Measurements from ENCODE around the gene OGDH. TPM values are rescaled to one million over a fixed set of nuclear protein-coding genes. Genes with fewer than 3 reads are reported as not detected.

Gene OGDH
- total and polyA plus RNA-seq, 2 of the 13 experiments (the other 11 are each of a cell fraction or from before 2014, with no cell fraction given) = 17.4 to 25.4 TPM

GRCh38 chr7:44606341-44607140, at the start of gene OGDH (continued):
- TF ChIP-seq, protein P1, sequence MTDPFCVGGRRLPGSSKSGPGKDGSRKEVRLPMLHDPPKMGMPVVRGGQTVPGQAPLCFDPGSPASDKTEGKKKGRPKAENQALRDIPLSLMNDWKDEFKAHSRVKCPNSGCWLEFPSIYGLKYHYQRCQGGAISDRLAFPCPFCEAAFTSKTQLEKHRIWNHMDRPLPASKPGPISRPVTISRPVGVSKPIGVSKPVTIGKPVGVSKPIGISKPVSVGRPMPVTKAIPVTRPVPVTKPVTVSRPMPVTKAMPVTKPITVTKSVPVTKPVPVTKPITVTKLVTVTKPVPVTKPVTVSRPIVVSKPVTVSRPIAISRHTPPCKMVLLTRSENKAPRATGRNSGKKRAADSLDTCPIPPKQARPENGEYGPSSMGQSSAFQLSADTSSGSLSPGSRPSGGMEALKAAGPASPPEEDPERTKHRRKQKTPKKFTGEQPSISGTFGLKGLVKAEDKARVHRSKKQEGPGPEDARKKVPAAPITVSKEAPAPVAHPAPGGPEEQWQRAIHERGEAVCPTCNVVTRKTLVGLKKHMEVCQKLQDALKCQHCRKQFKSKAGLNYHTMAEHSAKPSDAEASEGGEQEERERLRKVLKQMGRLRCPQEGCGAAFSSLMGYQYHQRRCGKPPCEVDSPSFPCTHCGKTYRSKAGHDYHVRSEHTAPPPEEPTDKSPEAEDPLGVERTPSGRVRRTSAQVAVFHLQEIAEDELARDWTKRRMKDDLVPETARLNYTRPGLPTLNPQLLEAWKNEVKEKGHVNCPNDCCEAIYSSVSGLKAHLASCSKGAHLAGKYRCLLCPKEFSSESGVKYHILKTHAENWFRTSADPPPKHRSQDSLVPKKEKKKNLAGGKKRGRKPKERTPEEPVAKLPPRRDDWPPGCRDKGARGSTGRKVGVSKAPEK (CRISPR knock-in tag; IDR thresholded peaks at IDR 0.05; ENCODE audit: borderline replicate concordance) = no peak
- TF ChIP-seq, protein P2, sequence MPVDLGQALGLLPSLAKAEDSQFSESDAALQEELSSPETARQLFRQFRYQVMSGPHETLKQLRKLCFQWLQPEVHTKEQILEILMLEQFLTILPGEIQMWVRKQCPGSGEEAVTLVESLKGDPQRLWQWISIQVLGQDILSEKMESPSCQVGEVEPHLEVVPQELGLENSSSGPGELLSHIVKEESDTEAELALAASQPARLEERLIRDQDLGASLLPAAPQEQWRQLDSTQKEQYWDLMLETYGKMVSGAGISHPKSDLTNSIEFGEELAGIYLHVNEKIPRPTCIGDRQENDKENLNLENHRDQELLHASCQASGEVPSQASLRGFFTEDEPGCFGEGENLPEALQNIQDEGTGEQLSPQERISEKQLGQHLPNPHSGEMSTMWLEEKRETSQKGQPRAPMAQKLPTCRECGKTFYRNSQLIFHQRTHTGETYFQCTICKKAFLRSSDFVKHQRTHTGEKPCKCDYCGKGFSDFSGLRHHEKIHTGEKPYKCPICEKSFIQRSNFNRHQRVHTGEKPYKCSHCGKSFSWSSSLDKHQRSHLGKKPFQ (CRISPR knock-in tag; IDR thresholded peaks at IDR 0.05; ENCODE audit: insufficient replicate concordance) = peak; percentile 88
- TF ChIP-seq ZNF609 (CRISPR knock-in tag; IDR thresholded peaks at IDR 0.05; ENCODE audit: borderline replicate concordance) (no peak), HOXA9 (CRISPR knock-in tag; IDR thresholded peaks at IDR 0.05; ENCODE audit: borderline replicate concordance) (no peak), HNRNPK (IDR thresholded peaks at IDR 0.05; ENCODE audit: low read depth, low read length, poor library complexity, severe bottlenecking) (peak; percentile 98), HOXA3 (CRISPR knock-in tag; IDR thresholded peaks at IDR 0.05) (peak; percentile 100), KLF9 (CRISPR knock-in tag; IDR thresholded peaks at IDR 0.05; ENCODE audit: low read depth) (0 out of 2 replicates have a peak, but pooled peaks have one; percentile 5), FOSL1 (CRISPR knock-in tag; IDR thresholded peaks at IDR 0.05; ENCODE audit: borderline replicate concordance) (no peak), ZNF607 (CRISPR knock-in tag; IDR thresholded peaks at IDR 0.05; ENCODE audit: borderline replicate concordance) (peak; percentile 33; the same call in 1 of the 2 replicates), HNF4G (IDR thresholded peaks at IDR 0.05; ENCODE audit: borderline replicate concordance, low read depth, low read length) (no peak), HNF4G (CRISPR knock-in tag; IDR thresholded peaks at IDR 0.05; ENCODE audit: borderline replicate concordance, low read depth) (0 out of 2 replicates have a peak, but pooled peaks have one; percentile 39), KAT2B (IDR thresholded peaks at IDR 0.05; ENCODE audit: borderline replicate concordance, low read depth, low read length) (no peak), HNRNPUL1 (IDR thresholded peaks at IDR 0.05; ENCODE audit: low read depth, low read length) (no peak), RORA (CRISPR knock-in tag; IDR thresholded peaks at IDR 0.05) (no peak)
- TF ChIP-seq, protein P3, sequence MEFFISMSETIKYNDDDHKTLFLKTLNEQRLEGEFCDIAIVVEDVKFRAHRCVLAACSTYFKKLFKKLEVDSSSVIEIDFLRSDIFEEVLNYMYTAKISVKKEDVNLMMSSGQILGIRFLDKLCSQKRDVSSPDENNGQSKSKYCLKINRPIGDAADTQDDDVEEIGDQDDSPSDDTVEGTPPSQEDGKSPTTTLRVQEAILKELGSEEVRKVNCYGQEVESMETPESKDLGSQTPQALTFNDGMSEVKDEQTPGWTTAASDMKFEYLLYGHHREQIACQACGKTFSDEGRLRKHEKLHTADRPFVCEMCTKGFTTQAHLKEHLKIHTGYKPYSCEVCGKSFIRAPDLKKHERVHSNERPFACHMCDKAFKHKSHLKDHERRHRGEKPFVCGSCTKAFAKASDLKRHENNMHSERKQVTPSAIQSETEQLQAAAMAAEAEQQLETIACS (CRISPR knock-in tag; IDR thresholded peaks at IDR 0.05) = no peak
- TF ChIP-seq, protein P4, sequence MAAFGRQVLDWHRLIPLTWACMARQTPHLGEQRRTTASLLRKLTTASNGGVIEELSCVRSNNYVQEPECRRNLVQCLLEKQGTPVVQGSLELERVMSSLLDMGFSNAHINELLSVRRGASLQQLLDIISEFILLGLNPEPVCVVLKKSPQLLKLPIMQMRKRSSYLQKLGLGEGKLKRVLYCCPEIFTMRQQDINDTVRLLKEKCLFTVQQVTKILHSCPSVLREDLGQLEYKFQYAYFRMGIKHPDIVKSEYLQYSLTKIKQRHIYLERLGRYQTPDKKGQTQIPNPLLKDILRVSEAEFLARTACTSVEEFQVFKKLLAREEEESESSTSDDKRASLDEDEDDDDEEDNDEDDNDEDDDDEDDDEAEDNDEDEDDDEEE (CRISPR knock-in tag; IDR thresholded peaks at IDR 0.05) = no peak; the same call in 1 of the 2 replicates
